NK-92 treated with Interleukin-12 subunit alpha and Interleukin-12 subunit beta, amount 100 ng/mL, for 24 hours (cell line): ENCODE data around the gene WDR26.
"Not testable (repeated sequence)": the region's sequence is repeated elsewhere in the genome, so short reads cannot be mapped to it uniquely, and the experiment has no call there.

Source experiments
- DNase-seq: peaks from one replicate; lab custom pipeline; 2025; lab: John Stamatoyannopoulos, UW

Gene WDR26

DNA sequence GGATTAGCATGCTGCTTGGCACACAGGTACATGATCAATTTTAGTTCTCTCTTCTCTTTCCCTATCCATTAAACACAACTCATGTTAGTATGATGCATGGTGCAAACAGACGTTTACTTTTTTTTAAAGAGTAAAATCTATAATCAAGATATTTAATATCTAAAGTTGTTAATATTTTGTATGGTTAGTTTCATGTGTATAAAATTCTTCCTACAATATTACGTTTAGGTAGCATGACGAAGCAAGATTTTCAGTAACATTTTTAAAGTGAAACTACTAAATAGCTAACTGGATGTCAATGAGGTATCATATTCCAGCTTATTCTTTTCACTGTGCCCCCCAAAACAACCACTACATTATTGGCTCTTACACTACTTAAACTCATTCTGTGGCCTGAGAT, 41.3 kb downstream of the WDR26 start:
- DNase-seq: no peak

DNA sequence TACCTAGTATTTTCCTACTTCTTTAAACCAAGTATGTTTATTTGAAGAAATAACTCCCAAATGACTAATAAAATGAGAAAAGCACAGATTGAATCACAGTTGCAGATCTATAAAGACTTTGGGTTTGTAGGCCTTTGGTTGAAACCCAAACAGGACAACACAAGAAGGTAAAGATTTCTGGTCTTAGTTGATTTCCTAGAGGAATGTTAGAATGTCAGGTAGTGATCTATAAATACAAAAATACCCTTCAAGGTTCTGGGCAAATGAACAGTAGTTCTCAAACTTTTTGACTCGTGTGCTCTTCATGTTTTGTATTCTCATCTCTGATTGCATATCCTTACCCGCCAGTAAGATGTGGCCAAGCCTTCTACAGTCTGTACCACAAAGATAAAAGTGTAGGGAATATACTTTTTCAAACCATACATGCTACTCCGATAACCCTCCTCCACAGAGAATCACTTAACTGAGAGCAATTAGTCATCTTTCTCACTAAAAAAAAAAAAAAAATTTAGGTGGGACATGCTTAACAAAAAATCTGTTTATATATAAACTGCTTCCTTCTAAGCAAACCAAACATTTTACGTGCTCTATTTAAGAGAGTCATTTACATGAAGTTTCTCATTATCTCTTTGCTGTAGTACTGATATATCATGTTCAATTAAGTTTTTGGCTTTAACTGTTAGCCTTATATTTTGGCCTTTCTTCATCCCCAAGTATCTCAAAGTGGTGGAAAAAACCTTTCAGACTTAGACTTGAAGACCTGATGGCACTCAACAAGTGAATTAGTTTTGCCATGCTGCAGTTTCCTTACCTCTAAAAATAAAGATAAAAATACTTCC, 42.0 kb downstream of the WDR26 start:
- DNase-seq: no peak

DNA sequence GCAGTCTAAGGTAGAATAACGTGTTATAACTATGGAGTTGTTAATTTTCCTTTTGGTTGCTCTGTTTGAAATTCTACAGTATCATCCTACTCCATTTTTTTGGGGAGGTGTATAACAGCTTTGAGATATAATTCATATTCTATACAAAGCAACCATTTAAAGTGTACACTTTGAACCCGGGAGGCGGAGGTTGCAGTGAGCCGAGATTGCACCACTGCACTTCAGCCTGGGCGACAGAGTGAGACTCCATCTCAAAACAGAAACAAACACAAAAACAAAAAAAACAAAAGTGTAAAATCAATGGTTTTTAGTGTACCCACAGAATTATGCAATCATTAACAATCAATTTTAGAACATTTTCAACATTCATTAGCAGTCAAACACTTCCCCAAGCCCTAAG, 44.1 kb downstream of the WDR26 start:
- DNase-seq: no peak

DNA sequence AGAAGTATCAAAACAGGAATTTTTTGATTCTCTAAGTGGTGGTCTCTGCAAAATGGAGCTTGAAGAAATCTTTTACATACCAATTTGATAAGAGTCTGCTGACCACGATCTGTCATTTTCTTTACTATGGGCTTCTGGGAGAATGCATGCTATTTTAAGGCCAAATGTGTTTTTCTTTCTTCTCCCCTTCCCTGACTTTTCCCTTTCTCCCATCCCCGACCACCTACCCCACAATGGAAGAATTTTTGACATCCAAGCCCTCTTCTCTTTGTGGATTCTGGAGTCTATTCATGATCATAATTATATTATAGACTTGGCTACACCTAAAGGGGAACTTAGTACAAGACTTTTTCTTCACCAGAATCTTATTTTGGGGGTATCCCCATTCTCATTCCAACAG, 46.7 kb downstream of the WDR26 start:
- no peak for DNase-seq

GRCh38 chr1:224387302-224387912, 47.2 kb downstream of the WDR26 start:
- DNase-seq: no peak

DNA sequence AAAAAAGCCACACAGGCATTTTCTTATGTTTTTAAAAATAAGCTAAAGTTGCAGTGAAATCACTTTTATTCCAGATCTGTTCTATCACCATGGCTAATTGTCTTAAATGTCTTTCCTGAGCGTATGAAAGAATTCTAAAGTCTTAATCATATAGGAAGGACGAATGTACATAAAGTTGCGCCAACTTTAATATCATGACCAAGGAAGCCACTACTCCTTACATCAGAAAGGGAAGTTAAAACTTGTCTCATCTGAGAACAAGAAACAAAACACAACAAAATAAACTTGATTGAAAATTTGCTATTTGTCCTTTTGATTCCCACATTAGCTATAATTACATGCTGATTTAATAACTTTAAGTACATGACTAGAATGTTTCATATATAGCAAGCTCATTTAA, 51.4 kb downstream of the WDR26 start:
- no peak for DNase-seq

- DNase-seq: no peak
Measured at GRCh38 chr1:224381880-224382548, 52.6 kb downstream of the WDR26 start.

GRCh38 chr1:224380003-224380402, 54.6 kb downstream of the WDR26 start:
- DNase-seq: peak; percentile 65

GRCh38 chr1:224378855-224379631, 55.6 kb downstream of the WDR26 start:
- DNase-seq: no peak

DNA sequence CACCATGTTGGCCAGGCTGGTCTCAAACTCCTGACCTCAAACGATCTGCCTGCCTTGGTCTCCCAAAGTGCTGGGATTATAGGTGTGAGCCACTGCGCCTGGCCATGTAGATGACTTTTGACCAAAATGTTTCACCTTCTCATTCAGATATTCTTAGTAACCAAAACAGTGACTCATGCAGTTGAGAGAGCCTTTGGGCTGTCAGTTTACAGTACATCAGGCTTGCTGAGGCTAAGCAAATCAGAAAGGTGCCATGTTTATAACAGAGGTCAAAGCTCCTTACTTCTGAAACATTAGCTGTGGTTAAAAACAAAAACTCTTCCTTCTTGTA, 57.0 kb downstream of the WDR26 start:
- peak; percentile 48 for DNase-seq

GRCh38 chr1:224375059-224375458, 59.5 kb downstream of the WDR26 start:
- peak; percentile 11 for DNase-seq

DNA sequence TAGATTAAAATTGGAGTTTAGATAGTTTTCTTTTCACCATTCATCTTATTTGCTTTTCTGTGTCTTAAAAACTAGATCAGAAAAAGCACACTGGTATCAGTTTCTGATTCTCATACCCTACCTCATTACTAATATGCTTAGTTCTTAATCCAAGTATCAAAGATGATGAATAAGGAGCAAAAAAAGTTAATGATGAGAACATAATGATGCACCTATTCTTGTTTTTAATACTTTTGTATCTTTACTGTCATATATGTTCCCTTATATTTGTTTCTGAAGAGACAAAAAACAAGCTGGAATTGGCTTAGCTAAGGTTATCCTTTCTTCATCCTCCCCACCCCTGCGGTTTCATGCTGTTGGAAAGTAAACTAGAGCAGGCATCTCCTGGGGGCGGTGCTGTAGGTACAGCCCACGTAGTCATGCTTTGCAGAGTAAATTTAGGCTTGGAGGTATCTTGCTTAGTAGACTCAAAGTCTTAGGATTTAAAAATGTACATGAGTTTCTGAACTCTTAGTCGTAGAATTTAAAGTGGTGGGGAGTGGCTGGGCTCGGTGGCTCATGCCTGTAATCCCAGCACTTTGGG, 61.5 kb downstream of the WDR26 start:
- no peak for DNase-seq

DNA sequence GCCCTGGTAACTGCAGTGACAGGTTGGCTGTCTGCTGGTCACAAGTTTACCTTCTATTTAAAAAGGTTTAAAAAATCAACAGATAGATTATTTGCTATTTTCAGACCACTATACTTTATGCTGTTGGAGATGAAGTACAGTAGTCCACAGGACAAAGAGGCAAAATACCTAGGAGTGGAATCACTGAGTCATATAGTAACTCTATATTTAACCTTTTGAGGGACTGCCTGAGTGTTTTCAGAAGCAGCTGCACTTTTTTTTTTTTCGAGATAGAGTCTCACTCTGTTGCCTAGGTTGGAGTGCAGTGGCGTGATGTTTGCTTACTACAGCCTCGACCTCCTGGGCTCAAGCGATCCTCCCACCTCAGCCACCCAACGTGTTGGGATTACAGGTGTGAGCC, 66.2 kb downstream of the WDR26 start:
- no peak for DNase-seq

- DNase-seq: no peak
Measured at GRCh38 chr1:224359207-224359606, 75.4 kb downstream of the WDR26 start.

- DNase-seq: no peak
Measured at GRCh38 chr1:224358237-224358636, 76.4 kb downstream of the WDR26 start.

DNA sequence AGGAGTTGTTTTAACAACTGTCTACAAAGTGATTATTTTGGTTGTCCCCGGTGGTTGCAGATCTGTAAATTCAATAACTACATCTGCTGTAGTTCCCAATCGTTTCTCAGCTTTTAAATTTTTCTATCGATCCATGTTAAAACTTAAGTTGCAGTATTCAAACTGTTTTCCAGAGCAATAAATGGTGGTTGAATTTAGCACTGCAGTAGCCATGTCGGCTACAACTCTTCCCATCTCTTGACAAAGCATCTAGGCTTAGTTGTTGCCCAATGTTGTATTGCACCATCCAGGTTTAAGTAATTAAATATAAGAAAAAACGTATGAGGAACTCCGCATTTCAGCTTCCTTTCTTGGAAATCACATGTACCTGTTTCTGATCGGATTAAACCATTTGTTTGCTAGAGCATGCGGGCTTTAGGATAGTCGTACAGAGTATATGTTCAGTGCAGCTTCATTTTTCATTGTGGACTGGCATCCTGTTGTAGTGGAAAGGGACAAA, 76.9 kb downstream of the WDR26 start:
- DNase-seq: no peak

- DNase-seq: peak; percentile 85
Measured at GRCh38 chr1:224356685-224357625, 77.6 kb downstream of the WDR26 start, which contains the start of gene CNIH4. Gene CNIH4, plus strand, starts transcription at chr1:224356879. Its CDS starts 46 bp downstream, at chr1:224356925.

DNA sequence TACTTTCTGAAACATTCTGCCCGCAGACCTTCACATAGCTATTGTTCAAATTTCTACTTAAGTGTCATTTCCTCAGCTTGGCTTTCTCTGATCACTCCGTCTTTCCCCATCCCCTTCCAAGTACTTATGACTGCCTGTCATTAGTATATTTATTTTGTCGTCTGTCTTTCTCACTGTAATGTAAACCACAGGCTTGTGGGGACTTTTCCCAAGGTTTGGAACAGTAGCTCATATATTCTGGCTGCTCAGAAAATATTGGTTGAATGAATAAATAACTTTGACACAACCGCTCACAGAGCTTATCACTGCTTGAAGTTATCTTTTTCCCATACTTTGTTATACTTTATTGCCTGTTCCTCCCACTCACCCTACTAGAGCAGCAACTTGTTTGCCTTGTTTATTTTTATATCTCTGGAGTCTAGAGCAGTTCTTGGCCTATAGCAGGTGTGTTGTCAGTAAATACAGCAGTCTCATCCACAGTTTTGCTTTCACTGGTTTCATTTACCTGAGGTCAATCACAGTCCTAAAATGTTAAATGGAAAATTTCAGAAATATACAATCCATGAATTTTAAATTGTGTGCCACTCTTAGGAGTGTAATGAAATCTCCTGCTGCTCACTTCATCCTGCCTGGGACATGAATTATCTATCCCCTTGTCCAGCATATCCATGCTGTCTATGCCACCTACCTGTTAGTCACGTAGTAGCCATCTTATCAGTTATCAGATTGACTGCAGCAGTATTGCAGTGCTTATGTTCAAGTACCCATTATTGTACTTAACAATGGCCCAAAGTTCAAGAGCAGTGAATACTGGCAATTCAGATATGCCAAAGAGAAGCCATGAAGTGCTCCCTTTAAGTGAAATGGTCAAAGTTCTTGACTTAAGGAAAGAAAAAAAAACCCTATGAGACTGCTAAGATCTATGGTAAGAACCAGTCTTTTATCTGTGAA, 80.3 kb downstream of the WDR26 start:
- DNase-seq: no peak

- not testable (repeated sequence) for DNase-seq
Measured at GRCh38 chr1:224352436-224353085, 82.0 kb downstream of the WDR26 start.
